ENCODE data around the gene PGA5.

Gene PGA5

GRCh38 chr11:61297746-61298145, 56.8 kb downstream of the PGA5 start:
- no peak for DNase-seq

DNA sequence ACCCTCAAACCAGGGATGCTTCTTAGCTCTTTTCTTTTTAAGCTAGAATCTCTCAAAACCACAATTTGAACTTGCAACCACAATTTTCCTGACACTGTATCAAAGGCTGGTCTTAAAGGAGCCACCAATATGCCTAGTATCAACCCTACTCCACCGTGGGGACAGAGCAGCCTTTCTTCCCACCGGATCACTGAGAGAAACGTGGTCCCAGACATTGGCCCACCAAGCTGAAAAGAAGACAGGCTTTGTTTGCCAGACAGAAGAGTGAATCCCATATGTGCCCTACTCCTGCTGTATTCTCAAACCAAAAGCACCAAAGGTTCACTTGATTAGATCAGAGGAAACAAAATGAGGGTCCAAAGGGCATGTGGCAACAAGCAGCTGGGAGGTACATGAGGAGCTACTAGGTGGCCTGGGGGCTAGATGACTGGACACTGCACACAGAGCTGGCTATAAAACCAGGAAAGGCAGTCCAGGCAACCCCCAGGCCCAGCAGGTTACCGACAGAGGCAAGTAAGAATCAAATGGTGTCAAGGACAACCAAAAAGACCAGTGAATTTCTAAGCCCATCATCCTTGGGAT, 57.8 kb downstream of the PGA5 start:
- DNase-seq = no peak
